ENCODE results near the gene ADCY3.

DNA sequence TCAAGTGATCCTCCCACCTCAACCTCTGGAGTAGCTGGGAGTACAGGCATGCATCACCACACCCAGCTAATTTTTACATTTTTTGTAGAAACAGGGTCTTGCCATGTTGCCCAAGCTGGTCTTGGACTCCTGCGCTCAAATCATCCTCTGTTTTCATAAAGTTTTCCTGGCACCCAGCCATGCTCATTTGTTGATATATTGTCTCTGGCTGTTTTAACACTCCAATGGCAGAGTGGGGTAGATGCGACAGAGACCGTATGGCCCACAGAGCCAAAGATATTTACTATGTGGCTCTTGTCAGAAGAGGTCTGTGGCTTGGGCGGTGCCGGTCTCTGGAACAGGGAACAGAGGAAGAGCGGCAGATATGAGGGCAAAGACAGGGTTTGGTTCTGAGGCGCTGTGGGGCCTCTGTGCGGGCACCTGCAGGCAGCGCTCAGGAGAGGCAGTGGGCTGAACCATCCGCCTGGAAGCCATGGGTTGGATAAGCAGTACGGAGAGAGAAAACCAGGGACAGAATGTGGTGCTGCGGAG, 76.6 kb downstream of the ADCY3 start:
- TF ChIP-seq EZH2 (IDR thresholded peaks at IDR 0.05; ENCODE audit: low read length), result no peak
- TF ChIP-seq, protein P1, sequence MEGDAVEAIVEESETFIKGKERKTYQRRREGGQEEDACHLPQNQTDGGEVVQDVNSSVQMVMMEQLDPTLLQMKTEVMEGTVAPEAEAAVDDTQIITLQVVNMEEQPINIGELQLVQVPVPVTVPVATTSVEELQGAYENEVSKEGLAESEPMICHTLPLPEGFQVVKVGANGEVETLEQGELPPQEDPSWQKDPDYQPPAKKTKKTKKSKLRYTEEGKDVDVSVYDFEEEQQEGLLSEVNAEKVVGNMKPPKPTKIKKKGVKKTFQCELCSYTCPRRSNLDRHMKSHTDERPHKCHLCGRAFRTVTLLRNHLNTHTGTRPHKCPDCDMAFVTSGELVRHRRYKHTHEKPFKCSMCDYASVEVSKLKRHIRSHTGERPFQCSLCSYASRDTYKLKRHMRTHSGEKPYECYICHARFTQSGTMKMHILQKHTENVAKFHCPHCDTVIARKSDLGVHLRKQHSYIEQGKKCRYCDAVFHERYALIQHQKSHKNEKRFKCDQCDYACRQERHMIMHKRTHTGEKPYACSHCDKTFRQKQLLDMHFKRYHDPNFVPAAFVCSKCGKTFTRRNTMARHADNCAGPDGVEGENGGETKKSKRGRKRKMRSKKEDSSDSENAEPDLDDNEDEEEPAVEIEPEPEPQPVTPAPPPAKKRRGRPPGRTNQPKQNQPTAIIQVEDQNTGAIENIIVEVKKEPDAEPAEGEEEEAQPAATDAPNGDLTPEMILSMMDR (optimal IDR thresholded peaks at IDR 0.05 in 1 of 3, IDR thresholded peaks at IDR 0.05 in 1 of 3, conservative IDR thresholded peaks at IDR 0.05 in 1 of 3; ENCODE audit: extremely low read depth in 1 of 3, insufficient read depth in 2 of 3, low read length in 3 of 3), result no peak

All from keratinocyte (primary cell).